NCI-H2107 (cell line): ENCODE results near the gene TSC22D1.
"Not testable (repeated sequence)": the region's sequence is repeated elsewhere in the genome, so short reads cannot be mapped to it uniquely, and the experiment has no call there.

Source experiments
- DNase-seq: peaks from one replicate; lab custom pipeline; 2025; lab: John Stamatoyannopoulos, UW

Gene TSC22D1

GRCh38 chr13:44573071-44573470, 3.1 kb downstream of the TSC22D1 start:
- DNase-seq: no peak

GRCh38 chr13:44566601-44567000, 9.5 kb downstream of the TSC22D1 start:
- no peak for DNase-seq

GRCh38 chr13:44565881-44566280, 10.2 kb downstream of the TSC22D1 start:
- no peak for DNase-seq

GRCh38 chr13:44564936-44565335, 11.2 kb downstream of the TSC22D1 start:
- DNase-seq: no peak

- DNase-seq: not testable (repeated sequence)
Measured at GRCh38 chr13:44562853-44563252, 13.3 kb downstream of the TSC22D1 start.

GRCh38 chr13:44561351-44561750, 14.8 kb downstream of the TSC22D1 start:
- no peak for DNase-seq

GRCh38 chr13:44557986-44558385, 18.1 kb downstream of the TSC22D1 start:
- DNase-seq: no peak

GRCh38 chr13:44555207-44555606, 20.9 kb downstream of the TSC22D1 start:
- no peak for DNase-seq

GRCh38 chr13:44549476-44549875, 26.7 kb downstream of the TSC22D1 start:
- no peak for DNase-seq

GRCh38 chr13:44546164-44546563, 30.0 kb downstream of the TSC22D1 start:
- no peak for DNase-seq

- no peak for DNase-seq
Measured at GRCh38 chr13:44543369-44543768, 32.8 kb downstream of the TSC22D1 start.

- DNase-seq: no peak
Measured at GRCh38 chr13:44542361-44542760, 33.8 kb downstream of the TSC22D1 start.

- no peak for DNase-seq
Measured at GRCh38 chr13:44541601-44542000, 34.5 kb downstream of the TSC22D1 start.

- no peak for DNase-seq
Measured at GRCh38 chr13:44540761-44541434, 35.2 kb downstream of the TSC22D1 start.

GRCh38 chr13:44537248-44537647, 38.9 kb downstream of the TSC22D1 start:
- DNase-seq: no peak

GRCh38 chr13:44523146-44524015, 52.7 kb downstream of the TSC22D1 start:
- no peak for DNase-seq

GRCh38 chr13:44519642-44520041, 56.5 kb downstream of the TSC22D1 start:
- no peak for DNase-seq

GRCh38 chr13:44516771-44517170, 59.4 kb downstream of the TSC22D1 start:
- no peak for DNase-seq

GRCh38 chr13:44514278-44514677, 61.9 kb downstream of the TSC22D1 start:
- no peak for DNase-seq

GRCh38 chr13:44509853-44510252, 66.3 kb downstream of the TSC22D1 start:
- DNase-seq: not testable (repeated sequence)

GRCh38 chr13:44508562-44509077, 67.5 kb downstream of the TSC22D1 start:
- no peak for DNase-seq

- no peak for DNase-seq
Measured at GRCh38 chr13:44507639-44508038, 68.5 kb downstream of the TSC22D1 start.

GRCh38 chr13:44506719-44507118, 69.4 kb downstream of the TSC22D1 start:
- no peak for DNase-seq
